ENCODE results near the gene PTEN. TPM values are rescaled to one million over a fixed set of nuclear protein-coding genes. Genes with fewer than 3 reads are reported as not detected.
"Not testable (repeated sequence)": the region's sequence is repeated elsewhere in the genome, so short reads cannot be mapped to it uniquely, and the experiment has no call there.

The PTEN gene
- total and polyA plus RNA-seq, 12 donors: 35.7 to 179 (median 89.8) TPM

GRCh38 chr10:87868277-87868676 lies 4.9 kb downstream of the PTEN start:
- H3K4me1 ChIP-seq (replicated peaks in 1 of 2): peaks cover under 1 to 54% of the 10 kb centered on the region in 2 donors
- intact Hi-C loops (cut with DNase I): loop anchor here (10.0 kb wide), 2 partner anchors 247 to 517 kb away; no protein-coding TSS in a partner anchor

GRCh38 chr10:87869139-87869538 lies 5.7 kb downstream of the PTEN start:
- H3K4me1 ChIP-seq (replicated peaks in 1 of 2): peaks cover 6 to 63% of the 10 kb centered on the region in 2 donors
- H3K36me3 ChIP-seq (replicated peaks in 1 of 2): not testable (repeated sequence)

More at GRCh38 chr10:87868277-87868676, 4.9 kb downstream of the PTEN start:
- TF ChIP-seq CTCF (IDR thresholded peaks at IDR 0.05) (no peak), POLR2A (IDR thresholded peaks at IDR 0.05) (no peak)
- no peak for DNase-seq
- Histone ChIP-seq H3K4me3 (peak overlapping the region in 2 of 4 donors; percentile 8 to 90), H3K9me3 (replicated peaks in 1 of 3) (no peaks in the 10 kb centered on the region), H3K27ac (peak overlapping the region in 3 of 5 donors; percentile 1 to 97 (median 97)), H3K27me3 (no peaks in the 10 kb centered on the region), H3K36me3 (replicated peaks in 1 of 2) (peaks cover 0 to 4% of the 10 kb centered on the region in 2 donors)
- 10 to 19% (median 14%) methylated on average over 1 of the region's 1 CpG for WGBS, 4 donors

GRCh38 chr10:87869773-87870551 lies 6.5 kb downstream of the PTEN start:
- intact Hi-C loops (cut with DNase I): loop anchor here (10.0 kb wide), 2 partner anchors 245 to 515 kb away; no protein-coding TSS in a partner anchor
- peaks cover 13 to 71% of the 10 kb centered on the region in 2 donors for H3K4me1 ChIP-seq (replicated peaks in 1 of 2)
- WGBS, 4 donors: 78 to 87% (median 85%) methylated on average over 3 of the region's 3 CpGs
- peak overlapping the region in 1 of 4 donors; percentile 90 for H3K4me3 ChIP-seq
- H3K9me3 ChIP-seq (replicated peaks in 1 of 3): peaks cover 0 to 5% (median 0%) of the 10 kb centered on the region in 3 donors
- H3K36me3 ChIP-seq (replicated peaks in 1 of 2): peaks cover 0 to 4% of the 10 kb centered on the region in 2 donors
- H3K27ac ChIP-seq: peak overlapping the region in 1 of 5 donors; percentile 13
- TF ChIP-seq POLR2A (IDR thresholded peaks at IDR 0.05): no peak
- TF ChIP-seq CTCF (IDR thresholded peaks at IDR 0.05): no peak
- DNase-seq: no peak
- no peaks in the 10 kb centered on the region for H3K27me3 ChIP-seq

More at GRCh38 chr10:87869139-87869538, 5.7 kb downstream of the PTEN start:
- not testable (repeated sequence) for H3K9me3 ChIP-seq (replicated peaks in 1 of 3); DNase-seq; H3K27me3 ChIP-seq
- WGBS, 4 donors: 84 to 89% (median 87%) methylated on average over 6 to 9 of the region's 9 CpGs
- peak overlapping the region in 2 of 5 donors; percentile 13 to 39 for H3K27ac ChIP-seq
- intact Hi-C loops (cut with DNase I): loop anchor here (10.0 kb wide), 2 partner anchors 246 to 516 kb away; no protein-coding TSS in a partner anchor
- H3K4me3 ChIP-seq: peak overlapping the region in 1 of 4 donors; percentile 90

GRCh38 chr10:87872828-87873227 lies 9.4 kb downstream of the PTEN start:
- intact Hi-C loops (cut with DNase I): no loop called here
- Histone ChIP-seq H3K4me3 (no peak overlapping the region), H3K27ac (no peak overlapping the region), H3K4me1 (replicated peaks in 1 of 2) (peaks cover 15 to 94% of the 10 kb centered on the region in 2 donors), H3K9me3 (replicated peaks in 1 of 3) (peaks cover 0 to 5% (median 0%) of the 10 kb centered on the region in 3 donors), H3K27me3 (no peaks in the 10 kb centered on the region), H3K36me3 (replicated peaks in 1 of 2) (peaks cover 0 to 4% of the 10 kb centered on the region in 2 donors)
- no peak for TF ChIP-seq POLR2A (IDR thresholded peaks at IDR 0.05)
- TF ChIP-seq CTCF (IDR thresholded peaks at IDR 0.05): no peak
- DNase-seq: no peak
- WGBS, 4 donors: 93 to 97% (median 94%) methylated on average over 6 of the region's 6 CpGs

All from adrenal gland (tissue), 12 donors.